H1 (cell line): Measurements from ENCODE around the gene RABEP2. TPM values are rescaled to one million over a fixed set of nuclear protein-coding genes. Genes with fewer than 3 reads are reported as not detected.

Experiments used
- CREB1 ChIP-seq: IDR thresholded peaks from 2 replicates; pipeline ENCODE4 v1.6.1; 2012; ENCODE audit warnings: inconsistent platforms
- EZH2 ChIP-seq: fragments of 200-600 bp; sonication (generic); IDR thresholded peaks from 2 replicates; pipeline ENCODE4 v1.7.1; 2012; ENCODE audit warnings: low read depth, mild to moderate bottlenecking, moderate library complexity, low read length, inconsistent platforms; ENCODE audit not compliant: severe bottlenecking
- HDAC2 ChIP-seq, 2 experiments: fragments of 300-600 bp in 1 of 2; sonication (generic) in 1 of 2; IDR thresholded peaks; 2 replicates each; pipeline ENCODE4 v1.6.1; 2011 to 2012; ENCODE audit warnings: low read depth in 2 of 2, low read length in 2 of 2, mild to moderate bottlenecking in 2 of 2, moderate library complexity in 2 of 2, borderline replicate concordance in 1 of 2, inconsistent platforms in 1 of 2
- PHF8 ChIP-seq: fragments of 200-600 bp; sonication (generic); conservative IDR thresholded peaks from 2 replicates; pipeline ENCODE4 v1.7.1; 2012; ENCODE audit warnings: low read depth, mild to moderate bottlenecking, inconsistent platforms, low read length, moderate library complexity
- TAF1 ChIP-seq: IDR thresholded peaks from 2 replicates; pipeline ENCODE4 v1.6.1; 2011; ENCODE audit warnings: mild to moderate bottlenecking, low read depth, low read length
- polyA plus RNA-seq, 7 experiments: library from polyadenylated mRNA; depleted of rRNA in 3 of 7; stranded (reverse) in 5 of 7; unstranded in 2 of 7; fragments of >200 nt in 5 of 7; fragments of 200-250 nt in 2 of 7; gene quantifications; 1 replicate in 5 of 7; 2 replicates in 1 of 7; 4 replicates in 1 of 7; pipeline versions ENCODE4 v1.2.1 to v1.2.3, GENCODE V29; 2011 to 2013; ENCODE audit warnings: missing spikeins in 2 of 7, mixed read lengths in 2 of 7
- total RNA-seq: library from RNA; stranded (reverse); fragmentation: NEBNext Ultra II Directional; extraction: Animal tissue kit (Norgen Biotek cat#: 25700); gene quantifications from 2 replicates; pipeline ENCODE4 v1.2.1, GENCODE V29; 2021

The RABEP2 gene
- total and polyA plus RNA-seq, 2 of the 8 experiments (the other 6 are each of a cell fraction or from before 2014, with no cell fraction given): 10.4 to 14.9 TPM

DNA sequence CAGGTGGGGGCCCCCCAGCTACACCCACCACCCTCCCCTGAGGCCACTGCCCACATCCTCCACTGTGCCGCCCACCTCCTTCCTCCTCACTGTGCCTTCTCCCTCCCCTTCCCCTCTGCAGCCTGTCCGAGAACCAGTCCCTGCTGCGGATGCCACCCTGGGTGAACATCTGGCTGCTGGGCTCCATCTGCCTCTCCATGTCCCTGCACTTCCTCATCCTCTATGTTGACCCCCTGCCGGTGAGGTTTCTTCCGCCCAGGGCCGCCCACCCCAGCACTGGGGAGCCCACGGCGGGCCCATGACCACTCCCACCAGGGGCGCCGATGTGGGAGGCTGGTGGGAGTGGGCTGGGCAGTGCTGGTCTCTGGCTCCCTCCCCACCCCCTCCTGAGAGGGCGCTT lies 22.1 kb downstream of the RABEP2 start (continued):
- TF ChIP-seq TAF1 (no peak), EZH2 (no peak), PHF8 (no peak), CREB1 (no peak), HDAC2 (IDR thresholded peaks at IDR 0.05; ENCODE audit: borderline replicate concordance in 1 of 2, low read depth in 2 of 2, low read length in 2 of 2) (no peak)
- TF ChIP-seq, all 59 proteins: peak for 0
